Subcutaneous abdominal adipose tissue (tissue), 5 donors: Measurements from ENCODE around the gene CAPN11.

ENCODE experiments used
- H3K27ac ChIP-seq: one replicate; pipeline ENCODE4 v1.7.0; 2013; ENCODE audit warnings: low read depth, mild to moderate bottlenecking, inconsistent platforms, low read length, moderate library complexity
- H3K27me3 ChIP-seq, 5 donors: one replicate each; pipeline ENCODE4 v1.7.0; 2013; ENCODE audit warnings: low read length in 5 of 5, inconsistent platforms in 1 of 5; ENCODE audit not compliant: control insufficient read depth in 5 of 5, insufficient read depth in 4 of 5
- H3K36me3 ChIP-seq, 5 donors: one replicate each; pipeline ENCODE4 v1.7.0; 2013; ENCODE audit warnings: low read length in 5 of 5; ENCODE audit not compliant: control insufficient read depth in 5 of 5, insufficient read depth in 5 of 5
- H3K4me1 ChIP-seq, 5 donors: one replicate each; pipeline ENCODE4 v1.7.0; 2013; ENCODE audit warnings: low read length in 5 of 5, mild to moderate bottlenecking in 3 of 5, moderate library complexity in 1 of 5; ENCODE audit not compliant: control insufficient read depth in 5 of 5, insufficient read depth in 5 of 5
- H3K4me3 ChIP-seq, 5 donors: one replicate each; pipeline ENCODE4 v1.7.0; 2013; ENCODE audit warnings: low read length in 5 of 5, low read depth in 1 of 5
- H3K9ac ChIP-seq, 5 donors: one replicate each; pipeline ENCODE4 v1.7.0; 2013; ENCODE audit warnings: low read length in 5 of 5, mild to moderate bottlenecking in 4 of 5, moderate library complexity in 3 of 5
- H3K9me3 ChIP-seq, 5 donors: one replicate each; pipeline ENCODE4 v1.7.0; 2013; ENCODE audit warnings: low read length in 5 of 5; ENCODE audit not compliant: control insufficient read depth in 5 of 5
- donor health status: healthy.
- donor health status: healthy.
- donor health status: healthy.
- donor health status: healthy.
- donor health status: healthy.

The CAPN11 gene

GRCh38 chr6:44202332-44202971, 43.8 kb downstream of the CAPN11 start:
- peak overlapping the region; percentile 47 to 95 (median 83) for H3K9ac ChIP-seq
- no peaks in the 10 kb centered on the region for H3K27me3 ChIP-seq
- H3K27ac ChIP-seq = peak overlapping the region; percentile 100
- H3K4me1 ChIP-seq = peaks cover 9 to 51% (median 36%) of the 10 kb centered on the region in 5 donors
- H3K36me3 ChIP-seq = no peaks in the 10 kb centered on the region
- H3K4me3 ChIP-seq = peak overlapping the region in 3 of 5 donors; percentile 13 to 33 (median 21)
- H3K9me3 ChIP-seq = no peaks in the 10 kb centered on the region

- peaks cover 9 to 58% (median 39%) of the 10 kb centered on the region in 5 donors for H3K4me1 ChIP-seq
- H3K27me3 ChIP-seq = no peaks in the 10 kb centered on the region
- H3K27ac ChIP-seq = peak overlapping the region; percentile 100
- no peaks in the 10 kb centered on the region for H3K36me3 ChIP-seq
- peak overlapping the region; percentile 47 to 95 (median 83) for H3K9ac ChIP-seq
- H3K9me3 ChIP-seq = no peaks in the 10 kb centered on the region
- peak overlapping the region in 3 of 5 donors; percentile 13 to 33 (median 21) for H3K4me3 ChIP-seq
These were observed 44.5 kb downstream of the CAPN11 start for GRCh38 chr6:44202972-44203750.

DNA sequence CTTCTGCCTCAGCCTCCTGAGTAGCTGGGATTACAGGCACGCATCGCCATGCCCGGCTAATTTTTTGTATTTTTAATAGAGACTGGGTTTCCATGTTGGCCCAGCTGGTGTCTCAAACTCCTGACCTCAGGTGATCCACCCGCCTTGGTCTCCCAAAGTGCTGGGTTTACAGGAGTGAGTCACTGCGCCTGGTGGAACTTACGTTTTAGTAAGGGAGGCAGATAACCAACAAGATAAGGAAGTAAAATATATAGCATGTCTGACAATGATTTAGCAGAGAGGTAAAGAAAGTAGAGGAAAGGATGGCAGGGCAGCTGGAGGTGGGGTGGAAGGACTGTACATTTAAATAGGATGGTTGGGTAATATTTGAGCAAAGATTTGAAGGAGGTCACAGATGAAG, 45.3 kb downstream of the CAPN11 start:
- H3K27ac ChIP-seq = peak overlapping the region; percentile 100
- peaks cover 9 to 62% (median 41%) of the 10 kb centered on the region in 5 donors for H3K4me1 ChIP-seq

GRCh38 chr6:44207966-44208365, 49.3 kb downstream of the CAPN11 start:
- no peak overlapping the region for H3K4me3 ChIP-seq
- no peaks in the 10 kb centered on the region for H3K27me3 ChIP-seq
- H3K36me3 ChIP-seq = no peaks in the 10 kb centered on the region
- H3K9ac ChIP-seq = peak overlapping the region in 3 of 5 donors; percentile 22 to 60 (median 54)
- peak overlapping the region; percentile 81 for H3K27ac ChIP-seq
- peaks cover 4 to 39% (median 17%) of the 10 kb centered on the region in 5 donors for H3K4me1 ChIP-seq
- H3K9me3 ChIP-seq = no peaks in the 10 kb centered on the region

More for the DNA sequence above, 45.3 kb downstream of the CAPN11 start:
- Histone ChIP-seq H3K9ac (no peak overlapping the region), H3K27me3 (no peaks in the 10 kb centered on the region), H3K9me3 (no peaks in the 10 kb centered on the region), H3K36me3 (no peaks in the 10 kb centered on the region), H3K4me3 (no peak overlapping the region)

- Histone ChIP-seq H3K4me3 (no peak overlapping the region), H3K36me3 (no peaks in the 10 kb centered on the region), H3K27me3 (no peaks in the 10 kb centered on the region), H3K9me3 (no peaks in the 10 kb centered on the region), H3K4me1 (peaks cover 0 to 32% (median 12%) of the 10 kb centered on the region in 5 donors), H3K27ac (no peak overlapping the region), H3K9ac (no peak overlapping the region)
These were observed 52.7 kb downstream of the CAPN11 start for GRCh38 chr6:44211284-44211683.

GRCh38 chr6:44214307-44214706, 55.7 kb downstream of the CAPN11 start:
- Histone ChIP-seq H3K27me3 (no peaks in the 10 kb centered on the region), H3K9me3 (no peaks in the 10 kb centered on the region), H3K4me3 (no peak overlapping the region), H3K9ac (no peak overlapping the region), H3K36me3 (no peaks in the 10 kb centered on the region), H3K4me1 (peaks cover 17 to 46% (median 35%) of the 10 kb centered on the region in 5 donors), H3K27ac (no peak overlapping the region)

- Histone ChIP-seq H3K9me3 (no peaks in the 10 kb centered on the region), H3K27ac (peak within 1 kb of the TSS; percentile 99), H3K27me3 (no peaks in the 10 kb centered on the region), H3K4me1 (peaks cover 25 to 56% (median 55%) of the 10 kb centered on the region in 5 donors), H3K9ac (peak within 1 kb of the TSS; percentile 1 to 71 (median 59)), H3K4me3 (peak within 1 kb of the TSS; percentile 37 to 75 (median 67)), H3K36me3 (no peaks in the 10 kb centered on the region)
These were observed 58.2 kb downstream of the CAPN11 start, which contains the start of gene MYMX for GRCh38 chr6:44216677-44217331. TSS of gene MYMX (plus strand) at chr6:44216926. CDS start at chr6:44217472, 546 bp downstream.

DNA sequence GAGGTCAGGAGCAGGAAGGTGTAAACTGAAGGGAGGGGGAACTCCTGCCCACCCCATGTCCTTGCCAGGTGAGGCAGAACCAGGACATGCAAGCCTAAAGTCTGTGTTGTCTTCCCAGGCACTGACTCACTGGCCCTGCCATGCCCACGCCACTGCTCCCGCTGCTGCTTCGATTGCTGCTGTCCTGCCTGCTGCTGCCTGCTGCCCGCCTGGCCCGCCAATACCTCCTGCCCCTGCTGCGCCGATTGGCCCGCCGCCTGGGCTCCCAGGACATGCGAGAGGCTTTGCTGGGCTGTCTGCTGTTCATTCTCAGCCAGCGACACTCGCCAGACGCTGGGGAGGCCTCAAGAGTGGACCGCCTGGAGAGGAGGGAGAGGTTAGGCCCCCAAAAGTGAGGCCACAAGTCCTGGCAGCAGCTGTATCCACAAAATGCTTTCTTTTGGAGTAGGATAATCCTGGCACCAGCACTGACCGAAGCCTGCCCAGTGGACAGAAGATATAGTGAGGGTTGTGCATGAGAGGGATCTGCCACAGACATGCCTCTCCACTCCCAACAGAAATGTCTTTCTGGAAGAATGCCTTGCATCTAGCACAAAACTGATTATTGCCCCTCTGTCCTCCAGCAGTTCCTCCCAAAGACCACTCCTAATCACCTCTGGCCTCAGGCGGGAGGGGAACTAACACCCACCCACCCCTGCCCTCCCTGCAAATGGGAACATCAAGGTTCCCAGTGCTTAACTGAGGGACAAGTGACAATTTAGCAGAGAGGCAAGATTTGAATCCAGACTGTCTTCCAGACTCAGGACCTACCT, 58.9 kb downstream of the CAPN11 start:
- peaks cover 25 to 62% (median 60%) of the 10 kb centered on the region in 5 donors for H3K4me1 ChIP-seq
- H3K27me3 ChIP-seq = no peaks in the 10 kb centered on the region
- peak overlapping the region; percentile 37 to 75 (median 67) for H3K4me3 ChIP-seq
- peak overlapping the region; percentile 5 to 71 (median 59) for H3K9ac ChIP-seq
- H3K27ac ChIP-seq = peak overlapping the region; percentile 99
- no peaks in the 10 kb centered on the region for H3K36me3 ChIP-seq
- no peaks in the 10 kb centered on the region for H3K9me3 ChIP-seq

GRCh38 chr6:44219053-44219814, 60.6 kb downstream of the CAPN11 start:
- Histone ChIP-seq H3K27ac (peak overlapping the region; percentile 99), H3K4me1 (peaks cover 28 to 78% (median 70%) of the 10 kb centered on the region in 5 donors), H3K36me3 (no peaks in the 10 kb centered on the region), H3K27me3 (no peaks in the 10 kb centered on the region), H3K4me3 (peak overlapping the region; percentile 66 to 88 (median 67)), H3K9ac (peak overlapping the region; percentile 26 to 76 (median 73)), H3K9me3 (no peaks in the 10 kb centered on the region)
